Ovary (tissue), 9 donors: ENCODE data around the gene CDK19. TPM values are rescaled to one million over a fixed set of nuclear protein-coding genes. Genes with fewer than 3 reads are reported as not detected.
"Not testable (repeated sequence)": the region's sequence is repeated elsewhere in the genome, so short reads cannot be mapped to it uniquely, and the experiment has no call there.

Experiments used
- DNase-seq, 5 donors: peaks; one replicate each; pipeline ENCODE4 v3.0.0-alpha.2; 2019 to 2020
- H3K27ac ChIP-seq, 2 donors: fragments of 200-600 bp; one replicate each; pipeline versions ENCODE4 v1.5.1 to v1.8.0; 2019 to 2022
- H3K27me3 ChIP-seq: fragments of 200-600 bp; one replicate; pipeline ENCODE4 v1.8.0; 2022
- H3K36me3 ChIP-seq: fragments of 200-600 bp; sonication (generic); one replicate; pipeline ENCODE4 v1.5.1; 2019
- H3K4me1 ChIP-seq: one replicate; pipeline ENCODE4 v1.8.1; 2013; ENCODE audit warnings: mild to moderate bottlenecking, moderate library complexity; ENCODE audit not compliant: insufficient read depth
- H3K4me3 ChIP-seq: fragments of 200-600 bp; sonication (generic); one replicate; pipeline ENCODE4 v1.5.1; 2017
- H3K9me3 ChIP-seq, 2 donors: fragments of 200-600 bp in 1 of 2; sonication (generic) in 1 of 2; one replicate each; pipeline versions ENCODE4 v1.5.1 to v1.8.1; 2013 to 2019; ENCODE audit warnings: mild to moderate bottlenecking in 1 of 2, moderate library complexity in 1 of 2
- CTCF ChIP-seq, 3 donors: fragments of 450-650 bp in 2 of 3; fragments of 200-600 bp in 1 of 3; IDR thresholded peaks; one replicate each; pipeline versions ENCODE4 v1.5.1 to v1.8.0; 2016 to 2022; ENCODE audit warnings: antibody characterized with exemption in 3 of 3, mild to moderate bottlenecking in 1 of 3
- EP300 ChIP-seq: sonication (generic); formaldehyde crosslinking; IDR thresholded peaks from one replicate; pipeline ENCODE4 v1.6.1; 2017; ENCODE audit warnings: antibody characterized with exemption
- POLR2A ChIP-seq: fragments of 450-650 bp; IDR thresholded peaks from one replicate; pipeline ENCODE4 v1.6.1; 2017; ENCODE audit warnings: antibody characterized with exemption, mild to moderate bottlenecking, moderate library complexity
- WGBS, 3 donors: extraction: QIAGEN DNeasy Blood & Tissue Kit in 1 of 3; methylation state at CpG; one replicate each; pipeline versions ENCODE4 v1.1.5 to v1.1.7; 2013 to 2017; 5-methylcytosine and 5-hydroxymethylcytosine counted together
- intact Hi-C, 4 donors: fragments of 100-400 bp; cut with DNase I; formaldehyde crosslinking; loops; one replicate each; pipeline versions ENCODE4 v1.11.0 to v1.15.1; 2022 to 2023
- polyA plus RNA-seq, 2 donors: library from polyadenylated mRNA; stranded (reverse); fragments of 200-250 nt in 1 of 2; fragments of 350-450 nt in 1 of 2; fragmentation: Illumina TruSeq in 1 of 2; extraction: RNeasy Lipid Tissue Mini Kit (QIAGEN cat#74804) in 1 of 2; gene quantifications; one replicate each; pipeline ENCODE4 v1.2.3, GENCODE V29; 2013 to 2014
- total RNA-seq, 7 donors: library from RNA; depleted of rRNA in 2 of 7; stranded (reverse); fragments of >200 nt in 2 of 7; fragmentation: NEBNext Ultra II Directional in 3 of 7; extraction: Animal tissue kit (Norgen Biotek cat#: 25700) in 3 of 7; gene quantifications; one replicate each; pipeline versions ENCODE4 v1.1.0 to v1.2.4, GENCODE V29; 2016 to 2023
- donor health status: DM: no; HTN: no; CAD: no; lungs with moderate emphysema.
- donor health status: DM: no; HTN: no; CAD: no.
- donor health status: Bipolar disorder and iron deficiency.
- donor health status: DM: yes; HTN: yes; CAD: no.
- donor health status: DM: no; HTN: no; CAD: no.
- donor health status: DM: yes; HTN: yes; CAD: no.

The CDK19 gene
- total and polyA plus RNA-seq, 9 donors = 9.8 to 20.8 (median 16.7) TPM

- no peak for DNase-seq
- no peaks in the 10 kb centered on the region for H3K36me3 ChIP-seq
- no peak overlapping the region for H3K4me3 ChIP-seq
- peaks cover 3% of the 10 kb centered on the region for H3K4me1 ChIP-seq
- no peak overlapping the region for H3K27ac ChIP-seq
- no peaks in the 10 kb centered on the region for H3K27me3 ChIP-seq
- no peaks in the 10 kb centered on the region for H3K9me3 ChIP-seq
- intact Hi-C loops = loop anchor here in 1 of 4 donors (10.0 kb wide), 1 partner anchor 62 kb away; the partner anchor contains the start of gene AMD1
- WGBS, 3 donors = 94 to 96% (median 95%) methylated on average over 4 of the region's 4 CpGs
- no peak for TF ChIP-seq EP300
- TF ChIP-seq POLR2A = no peak
- no peak for TF ChIP-seq CTCF (IDR thresholded peaks at IDR 0.05)
Measured at GRCh38 chr6:110812719-110813118, 2.5 kb downstream of the CDK19 start.

DNA sequence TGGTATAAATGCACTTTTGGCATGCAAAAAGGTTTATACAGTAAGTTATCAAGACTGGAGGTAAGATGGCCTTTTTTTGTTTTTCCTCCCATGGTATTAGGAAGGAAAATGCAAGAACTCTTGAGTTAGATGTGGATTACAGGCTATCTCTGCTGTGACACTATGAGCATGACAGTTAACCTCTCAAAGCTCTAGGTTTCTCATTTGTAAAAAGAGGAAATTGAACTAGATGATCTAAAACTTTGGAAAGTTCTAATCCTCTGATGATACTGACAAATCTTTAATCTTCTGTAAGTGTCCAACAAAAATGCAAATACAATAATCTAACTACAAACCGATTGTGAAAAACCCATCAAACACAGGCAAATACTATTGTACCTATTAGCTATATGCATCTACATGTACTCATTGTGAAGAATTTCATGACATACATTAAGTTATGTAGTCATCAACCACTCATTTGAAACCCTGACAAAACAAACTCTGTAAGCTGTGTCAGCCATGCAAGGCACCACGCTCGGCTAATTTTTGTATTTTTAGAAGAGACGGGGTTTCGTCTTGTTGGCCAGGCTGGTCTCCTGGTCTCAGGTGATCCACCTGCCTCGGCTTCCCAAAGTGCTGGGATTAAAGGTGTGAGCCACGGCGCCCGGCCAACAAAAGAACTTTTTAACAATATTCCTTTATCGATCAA lies 4.2 kb downstream of the CDK19 start:
- H3K27me3 ChIP-seq = no peaks in the 10 kb centered on the region
- peaks cover 3% of the 10 kb centered on the region for H3K4me1 ChIP-seq
- intact Hi-C loops = loop anchor here in 1 of 4 donors (10.0 kb wide), 1 partner anchor 64 kb away; the partner anchor contains the start of gene AMD1
- no peak for DNase-seq
- 95 to 96% (median 96%) methylated on average over 10 of the region's 10 CpGs for WGBS, 3 donors
- no peak overlapping the region for H3K27ac ChIP-seq
- no peaks in the 10 kb centered on the region for H3K9me3 ChIP-seq
- H3K4me3 ChIP-seq = no peak overlapping the region
- TF ChIP-seq EP300 = no peak
- no peak for TF ChIP-seq CTCF (IDR thresholded peaks at IDR 0.05)
- no peak for TF ChIP-seq POLR2A
- no peaks in the 10 kb centered on the region for H3K36me3 ChIP-seq

- Histone ChIP-seq H3K27me3 (no peaks in the 10 kb centered on the region), H3K9me3 (no peaks in the 10 kb centered on the region), H3K4me3 (no peak overlapping the region), H3K4me1 (peaks cover 3% of the 10 kb centered on the region), H3K36me3 (no peaks in the 10 kb centered on the region), H3K27ac (no peak overlapping the region)
- intact Hi-C loops = loop anchor here in 1 of 4 donors (10.0 kb wide), 1 partner anchor 65 kb away; the partner anchor contains the start of gene AMD1
- TF ChIP-seq POLR2A = no peak
- TF ChIP-seq EP300 = no peak
- no peak for TF ChIP-seq CTCF (IDR thresholded peaks at IDR 0.05)
- WGBS, 3 donors = 89 to 94% (median 91%) methylated on average over 2 of the region's 2 CpGs
- no peak for DNase-seq
Measured at GRCh38 chr6:110809792-110810191, 5.5 kb downstream of the CDK19 start.

- H3K27ac ChIP-seq, intact Hi-C loops, H3K4me1 ChIP-seq, H3K36me3 ChIP-seq, DNase-seq, H3K27me3 ChIP-seq, H3K9me3 ChIP-seq, H3K4me3 ChIP-seq: not testable (repeated sequence)
- 94 to 97% (median 96%) methylated on average over 3 of the region's 3 CpGs for WGBS, 3 donors
Measured at GRCh38 chr6:110802175-110802574, 13.1 kb downstream of the CDK19 start.

GRCh38 chr6:110800839-110801196 lies 14.5 kb downstream of the CDK19 start:
- intact Hi-C loops = no loop called here
- Histone ChIP-seq H3K4me3 (no peak overlapping the region), H3K36me3 (no peaks in the 10 kb centered on the region), H3K27me3 (no peaks in the 10 kb centered on the region), H3K4me1 (no peaks in the 10 kb centered on the region), H3K9me3 (no peaks in the 10 kb centered on the region), H3K27ac (no peak overlapping the region)
- 96 to 99% (median 99%) methylated on average over 4 of the region's 4 CpGs for WGBS, 3 donors
- TF ChIP-seq EP300 (no peak), CTCF (IDR thresholded peaks at IDR 0.05) (no peak), POLR2A (no peak)
- DNase-seq = no peak
